ENCODE results near the gene ACE. TPM values are rescaled to one million over a fixed set of nuclear protein-coding genes. Genes with fewer than 3 reads are reported as not detected.

The ACE gene
- polyA plus RNA-seq, 1 donor (not counting 4 experiments of a cell fraction or from before 2014, with no cell fraction given): 0.07 TPM

GRCh38 chr17:63446753-63447470, 29.9 kb upstream of the ACE start:
- H2AFZ ChIP-seq (ENCODE audit: control insufficient read depth, low read length): peak overlapping the region; percentile 90
- no peaks in the 10 kb centered on the region for H3K79me2 ChIP-seq (ENCODE audit: control insufficient read depth, insufficient read depth, low read length)
- H3K27ac ChIP-seq (ENCODE audit: control insufficient read depth, insufficient read depth, low read length): peak overlapping the region; percentile 60
- H4K20me1 ChIP-seq (ENCODE audit: control insufficient read depth, extremely low read depth, insufficient read depth, low read length): no peaks in the 10 kb centered on the region
- peaks cover 0 to 3% of the 10 kb centered on the region in 2 experiments for H3K36me3 ChIP-seq (ENCODE audit: control insufficient read depth in 2 of 2, extremely low read depth in 1 of 2, insufficient read depth in 2 of 2, low read length in 2 of 2)
- peak overlapping the region; percentile 57 to 75 (median 57) for H3K4me3 ChIP-seq (ENCODE audit: control insufficient read depth in 2 of 3, extremely low read depth in 1 of 3, insufficient read depth in 2 of 3, low read depth in 1 of 3, low read length in 3 of 3)
- H3K9me3 ChIP-seq (ENCODE audit: control insufficient read depth, low read depth, low read length): no peaks in the 10 kb centered on the region
- H3K9me1 ChIP-seq (ENCODE audit: control insufficient read depth, extremely low read depth, insufficient read depth, low read length): no peaks in the 10 kb centered on the region
- dilution Hi-C loops (cut with MboI; ENCODE audit: extremely low pct_ligation_motif_present, low sequenced_read_pairs): no loop called here
- peaks cover 11% of the 10 kb centered on the region for H3K4me1 ChIP-seq (ENCODE audit: control insufficient read depth, extremely low read depth, insufficient read depth, low read length)
- peak overlapping the region; percentile 82 for H3K9ac ChIP-seq (ENCODE audit: control insufficient read depth, extremely low read depth, insufficient read depth, low read length)
- no peak for FAIRE-seq
- no peak for DNase-seq (ENCODE audit: low read depth, low spot score)
- H3K4me2 ChIP-seq (ENCODE audit: control insufficient read depth, extremely low read depth, insufficient read depth, low read depth, low read length): peak overlapping the region; percentile 84
- peaks cover under 1% of the 10 kb centered on the region for H3K27me3 ChIP-seq (ENCODE audit: control insufficient read depth, extremely low read depth, insufficient read depth, low read length)
- TF ChIP-seq CTCF (optimal IDR thresholded peaks at IDR 0.05 in 1 of 3, IDR thresholded peaks at IDR 0.05 in 1 of 3, conservative IDR thresholded peaks at IDR 0.05 in 1 of 3; ENCODE audit: extremely low read depth in 1 of 3, insufficient read depth in 2 of 3, low read length in 3 of 3) (peak in 2 of 3 experiments; percentile 33 to 56), EZH2 (IDR thresholded peaks at IDR 0.05; ENCODE audit: low read length) (no peak)

GRCh38 chr17:63447471-63448009, 29.3 kb upstream of the ACE start:
- DNase-seq (ENCODE audit: low read depth, low spot score): no peak
- peaks cover 7% of the 10 kb centered on the region for H3K27me3 ChIP-seq (ENCODE audit: control insufficient read depth, extremely low read depth, insufficient read depth, low read length)
- peak overlapping the region; percentile 84 for H3K4me2 ChIP-seq (ENCODE audit: control insufficient read depth, extremely low read depth, insufficient read depth, low read depth, low read length)
- H3K79me2 ChIP-seq (ENCODE audit: control insufficient read depth, insufficient read depth, low read length): no peaks in the 10 kb centered on the region
- dilution Hi-C loops (cut with MboI; ENCODE audit: extremely low pct_ligation_motif_present, low sequenced_read_pairs): no loop called here
- peak overlapping the region in 1 of 3 experiments; percentile 57 for H3K4me3 ChIP-seq (ENCODE audit: control insufficient read depth in 2 of 3, extremely low read depth in 1 of 3, insufficient read depth in 2 of 3, low read depth in 1 of 3, low read length in 3 of 3)
- H2AFZ ChIP-seq (ENCODE audit: control insufficient read depth, low read length): peak overlapping the region; percentile 90
- no peak for FAIRE-seq
- H3K9ac ChIP-seq (ENCODE audit: control insufficient read depth, extremely low read depth, insufficient read depth, low read length): peak overlapping the region; percentile 82
- H3K9me1 ChIP-seq (ENCODE audit: control insufficient read depth, extremely low read depth, insufficient read depth, low read length): no peaks in the 10 kb centered on the region
- H3K36me3 ChIP-seq (ENCODE audit: control insufficient read depth in 2 of 2, extremely low read depth in 1 of 2, insufficient read depth in 2 of 2, low read length in 2 of 2): no peaks in the 10 kb centered on the region
- peak in 1 of 3 experiments; percentile 4 for TF ChIP-seq CTCF (optimal IDR thresholded peaks at IDR 0.05 in 1 of 3, IDR thresholded peaks at IDR 0.05 in 1 of 3, conservative IDR thresholded peaks at IDR 0.05 in 1 of 3; ENCODE audit: extremely low read depth in 1 of 3, insufficient read depth in 2 of 3, low read length in 3 of 3)
- no peak for TF ChIP-seq EZH2 (IDR thresholded peaks at IDR 0.05; ENCODE audit: low read length)
- peaks cover 11% of the 10 kb centered on the region for H3K4me1 ChIP-seq (ENCODE audit: control insufficient read depth, extremely low read depth, insufficient read depth, low read length)
- peak overlapping the region; percentile 60 for H3K27ac ChIP-seq (ENCODE audit: control insufficient read depth, insufficient read depth, low read length)
- no peaks in the 10 kb centered on the region for H4K20me1 ChIP-seq (ENCODE audit: control insufficient read depth, extremely low read depth, insufficient read depth, low read length)
- no peaks in the 10 kb centered on the region for H3K9me3 ChIP-seq (ENCODE audit: control insufficient read depth, low read depth, low read length)
